ENCODE data around the gene DGKD.

DNA sequence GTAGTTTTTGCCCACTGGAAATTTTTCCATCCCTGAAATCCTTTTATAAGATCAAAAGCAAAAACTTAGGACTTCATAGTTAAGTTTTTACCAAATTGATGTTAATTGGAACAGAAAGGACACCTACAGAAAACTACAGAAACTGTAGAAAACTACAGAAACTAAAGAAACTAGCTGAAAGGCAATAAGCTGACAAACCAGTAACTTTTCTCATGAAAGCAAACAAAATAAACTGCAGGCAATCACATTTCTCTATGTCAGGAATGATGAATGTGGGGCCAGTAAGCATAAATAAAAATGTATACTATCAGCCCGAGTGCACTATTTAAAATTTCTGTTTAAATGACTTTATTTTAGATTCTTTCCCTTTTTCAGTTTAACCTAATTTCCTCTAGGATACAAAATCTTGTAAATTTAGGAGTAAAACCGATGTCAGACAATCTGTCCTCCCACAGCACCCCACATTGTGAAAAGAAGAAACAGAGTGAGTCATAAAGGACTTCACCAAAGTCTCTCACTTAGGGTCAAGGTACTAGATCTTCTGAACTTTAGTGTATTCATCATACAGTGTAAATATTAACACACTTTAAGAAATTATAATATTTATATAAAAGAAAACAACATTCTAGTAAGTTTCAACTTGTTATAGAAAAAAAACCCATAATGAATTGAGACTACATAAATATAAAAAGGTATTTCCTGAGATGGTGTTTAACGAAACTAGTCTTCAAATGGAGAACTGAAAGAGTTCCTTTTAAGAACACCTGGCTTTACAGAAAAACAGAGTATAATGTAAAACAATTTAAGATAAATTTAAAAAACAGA is 165.7 kb downstream of the DGKD start:
- TF ChIP-seq ZNF274 (IDR thresholded peaks at IDR 0.05; ENCODE audit: low read depth, low read length), result no peak
- no peak for TF ChIP-seq YY1 (IDR thresholded peaks at IDR 0.05; ENCODE audit: insufficient read depth, insufficient read length)

Data from NT2/D1 (cell line).